Effector memory CD8-positive, alpha-beta T cell (primary cell): ENCODE measurements around the gene GGTLC3.
"Not testable (repeated sequence)": the region's sequence is repeated elsewhere in the genome, so short reads cannot be mapped to it uniquely, and the experiment has no call there.

ENCODE experiments used
- ATAC-seq: fragments of 150-1000 bp; cut with Tn5 transposase; replicated peaks from 2 replicates; pipeline ENCODE4 v1.10.0; 2021; ENCODE audit warnings: mild to moderate bottlenecking, moderate library complexity
- DNase-seq, 3 experiments: peaks; one replicate each; pipeline ENCODE4 v3.0.0; 2021
- H3K27ac Mint-ChIP-seq, 2 donors: one replicate each; pipeline ENCODE4 v1.8.0; 2022; ENCODE audit warnings: mild to moderate bottlenecking in 2 of 2, mixed read lengths in 2 of 2, moderate library complexity in 2 of 2
- H3K27me3 Mint-ChIP-seq, 2 donors: one replicate each; pipeline ENCODE4 v1.8.0; 2022; ENCODE audit warnings: mixed read lengths in 2 of 2
- H3K36me3 Mint-ChIP-seq: one replicate; pipeline ENCODE4 v1.8.0; 2022; ENCODE audit warnings: mild to moderate bottlenecking, moderate library complexity, mixed read lengths; ENCODE audit not compliant: insufficient read depth
- H3K4me1 Mint-ChIP-seq, 2 donors: one replicate each; pipeline ENCODE4 v1.8.0; 2022; ENCODE audit warnings: low read depth in 2 of 2, mixed read lengths in 2 of 2
- H3K4me3 Mint-ChIP-seq, 2 donors: one replicate each; pipeline ENCODE4 v1.8.0; 2022; ENCODE audit warnings: mild to moderate bottlenecking in 2 of 2, mixed read lengths in 2 of 2, moderate library complexity in 2 of 2
- H3K9me3 Mint-ChIP-seq, 2 donors: one replicate each; pipeline ENCODE4 v1.8.0; 2022; ENCODE audit warnings: mixed read lengths in 2 of 2

Gene GGTLC3

GRCh38 chr22:18529416-18530145 is 11.6 kb upstream of the GGTLC3 start:
- not testable (repeated sequence) for H3K36me3 Mint-ChIP-seq, H3K27me3 Mint-ChIP-seq, H3K4me1 Mint-ChIP-seq, H3K27ac Mint-ChIP-seq, H3K9me3 Mint-ChIP-seq
- H3K4me3 Mint-ChIP-seq: peak overlapping the region in 1 of 2 donors; percentile 82
- DNase-seq (peak in 1 of 3 experiments; percentile 19), ATAC-seq (peak; percentile 24)

GRCh38 chr22:18528597-18529415 is 10.8 kb upstream of the GGTLC3 start:
- not testable (repeated sequence) for H3K9me3 Mint-ChIP-seq, H3K27me3 Mint-ChIP-seq, H3K4me1 Mint-ChIP-seq, H3K36me3 Mint-ChIP-seq
- Mint-ChIP-seq H3K4me3 (peak overlapping the region in 1 of 2 donors; percentile 82), H3K27ac (peak overlapping the region in 1 of 2 donors; percentile 76)
- peak; percentile 79 for ATAC-seq
- peak; percentile 68 to 99 (median 73) for DNase-seq

- peak within 1 kb of the TSS in 1 of 2 donors; percentile 82 for H3K4me3 Mint-ChIP-seq
- not testable (repeated sequence) for H3K36me3 Mint-ChIP-seq, H3K4me1 Mint-ChIP-seq, H3K27me3 Mint-ChIP-seq, H3K9me3 Mint-ChIP-seq
- peak within 1 kb of the TSS in 1 of 2 donors; percentile 76 for H3K27ac Mint-ChIP-seq
- ATAC-seq (peak; percentile 16), DNase-seq (peak in 1 of 3 experiments; percentile 20)
Observed at GRCh38 chr22:18527752-18528596, 10.0 kb upstream of the GGTLC3 start, which contains the start of gene TMEM191B. Gene TMEM191B (plus strand): TSS chr22:18527802. CDS start chr22:18527981, 179 bp downstream.

GRCh38 chr22:18523328-18523727 is 5.4 kb upstream of the GGTLC3 start:
- not testable (repeated sequence) for ATAC-seq, H3K9me3 Mint-ChIP-seq, H3K4me3 Mint-ChIP-seq, H3K4me1 Mint-ChIP-seq, H3K36me3 Mint-ChIP-seq, H3K27ac Mint-ChIP-seq, DNase-seq, H3K27me3 Mint-ChIP-seq

- H3K36me3 Mint-ChIP-seq, DNase-seq, H3K4me3 Mint-ChIP-seq, H3K9me3 Mint-ChIP-seq, ATAC-seq, H3K27me3 Mint-ChIP-seq, H3K27ac Mint-ChIP-seq, H3K4me1 Mint-ChIP-seq: not testable (repeated sequence)
Observed at GRCh38 chr22:18522762-18523161, 4.8 kb upstream of the GGTLC3 start.

- not testable (repeated sequence) for H3K4me1 Mint-ChIP-seq, DNase-seq, H3K36me3 Mint-ChIP-seq, H3K27me3 Mint-ChIP-seq, H3K4me3 Mint-ChIP-seq, H3K27ac Mint-ChIP-seq, ATAC-seq, H3K9me3 Mint-ChIP-seq
Observed at GRCh38 chr22:18513454-18513853, 4.5 kb downstream of the GGTLC3 start.

- H3K36me3 Mint-ChIP-seq, H3K27me3 Mint-ChIP-seq, H3K27ac Mint-ChIP-seq, H3K9me3 Mint-ChIP-seq, ATAC-seq, H3K4me1 Mint-ChIP-seq, DNase-seq, H3K4me3 Mint-ChIP-seq: not testable (repeated sequence)
Observed at GRCh38 chr22:18512378-18512777, 5.6 kb downstream of the GGTLC3 start.

GRCh38 chr22:18511327-18511726 is 6.6 kb downstream of the GGTLC3 start:
- H3K27ac Mint-ChIP-seq, H3K36me3 Mint-ChIP-seq, DNase-seq, ATAC-seq, H3K9me3 Mint-ChIP-seq, H3K4me3 Mint-ChIP-seq, H3K4me1 Mint-ChIP-seq, H3K27me3 Mint-ChIP-seq: not testable (repeated sequence)

GRCh38 chr22:18496227-18496626 is 21.7 kb downstream of the GGTLC3 start:
- not testable (repeated sequence) for H3K9me3 Mint-ChIP-seq, H3K4me3 Mint-ChIP-seq, DNase-seq, H3K4me1 Mint-ChIP-seq, ATAC-seq, H3K36me3 Mint-ChIP-seq, H3K27me3 Mint-ChIP-seq, H3K27ac Mint-ChIP-seq
